Limb (tissue), 2 donors: ENCODE results near the gene PLEKHG4B.

Experiments
- DNase-seq, 2 donors: peaks; one replicate each; pipeline ENCODE4 v3.0.0-alpha.2; 2016; ENCODE audit errors: extremely low spot score in 2 of 2

PLEKHG4B gene

GRCh38 chr5:169071-169727 lies 77.2 kb downstream of the PLEKHG4B start:
- peak in 1 of 2 donors; percentile 38 for DNase-seq

GRCh38 chr5:169728-170094 lies 77.7 kb downstream of the PLEKHG4B start:
- DNase-seq, result no peak

GRCh38 chr5:170971-171800 lies 79.2 kb downstream of the PLEKHG4B start:
- peak in 1 of 2 donors; percentile 31 for DNase-seq

- DNase-seq, result peak in 1 of 2 donors; percentile 20
Observed at GRCh38 chr5:171801-172331, 79.9 kb downstream of the PLEKHG4B start.

GRCh38 chr5:172421-172820 lies 80.5 kb downstream of the PLEKHG4B start:
- peak in 1 of 2 donors; percentile 9 for DNase-seq

- no peak for DNase-seq
Observed at GRCh38 chr5:172841-173251, 80.9 kb downstream of the PLEKHG4B start.

GRCh38 chr5:173392-174290 lies 81.7 kb downstream of the PLEKHG4B start:
- no peak for DNase-seq

- no peak for DNase-seq
Observed at GRCh38 chr5:174291-174600, 82.3 kb downstream of the PLEKHG4B start.

- no peak for DNase-seq
Observed at GRCh38 chr5:174876-175465, 83.0 kb downstream of the PLEKHG4B start.

GRCh38 chr5:176296-176823 lies 84.4 kb downstream of the PLEKHG4B start:
- no peak for DNase-seq

- DNase-seq, result no peak
Observed at GRCh38 chr5:178110-178509, 86.1 kb downstream of the PLEKHG4B start.

- DNase-seq, result no peak
Observed at GRCh38 chr5:179401-179800, 87.4 kb downstream of the PLEKHG4B start.

GRCh38 chr5:180286-180918 lies 88.4 kb downstream of the PLEKHG4B start:
- DNase-seq, result no peak

- DNase-seq, result no peak
Observed at GRCh38 chr5:181160-181559, 89.2 kb downstream of the PLEKHG4B start.

GRCh38 chr5:181566-181965 lies 89.6 kb downstream of the PLEKHG4B start:
- no peak for DNase-seq

- no peak for DNase-seq
Observed at GRCh38 chr5:182126-182525, 90.2 kb downstream of the PLEKHG4B start.

GRCh38 chr5:184471-184870 lies 92.5 kb downstream of the PLEKHG4B start:
- DNase-seq, result no peak

- no peak for DNase-seq
Observed at GRCh38 chr5:185095-186070, 93.4 kb downstream of the PLEKHG4B start.
